Measurements from ENCODE around the gene PITX3. TPM values are rescaled to one million over a fixed set of nuclear protein-coding genes. Genes with fewer than 3 reads are reported as not detected.

Gene PITX3
- total and polyA plus RNA-seq, 9 donors = not detected

- Histone ChIP-seq H3K9me3 (no peaks in the 10 kb centered on the region), H3K4me3 (peak overlapping the region; percentile 90), H3K36me3 (no peaks in the 10 kb centered on the region), H3K27me3 (no peaks in the 10 kb centered on the region), H3K4me1 (ENCODE audit: insufficient read depth) (peaks cover 13% of the 10 kb centered on the region), H3K27ac (peak overlapping the region; percentile 8 to 65)
- 0 to 1% (median 0%) methylated on average over 4 of the region's 4 CpGs for WGBS, 3 donors
- TF ChIP-seq EP300 (IDR thresholded peaks at IDR 0.05) (no peak), POLR2A (IDR thresholded peaks at IDR 0.05) (no peak), CTCF (IDR thresholded peaks at IDR 0.05) (no peak)
- DNase-seq = no peak
- intact Hi-C loops (cut with DNase I) = no loop called here
Observed at GRCh38 chr10:102245932-102246251, 4.6 kb upstream of the PITX3 start.

- WGBS, 3 donors = 0 to 1% (median 0%) methylated on average over 45 to 47 of the region's 47 CpGs
Observed at GRCh38 chr10:102245082-102245931, 4.0 kb upstream of the PITX3 start, which contains the start of gene GBF1. Gene GBF1 (plus strand): TSS chr10:102245532. CDS start chr10:102258939, 13,407 bp downstream.

GRCh38 chr10:102243309-102243708 lies 2.0 kb upstream of the PITX3 start:
- intact Hi-C loops (cut with DNase I) = no loop called here
- DNase-seq = no peak
- H3K27me3 ChIP-seq = no peaks in the 10 kb centered on the region
- no peak for TF ChIP-seq CTCF (IDR thresholded peaks at IDR 0.05)
- no peak for TF ChIP-seq EP300 (IDR thresholded peaks at IDR 0.05)
- no peak for TF ChIP-seq POLR2A (IDR thresholded peaks at IDR 0.05)
- no peak overlapping the region for H3K4me3 ChIP-seq
- no peaks in the 10 kb centered on the region for H3K36me3 ChIP-seq
- H3K9me3 ChIP-seq = no peaks in the 10 kb centered on the region
- H3K4me1 ChIP-seq (ENCODE audit: insufficient read depth) = peaks cover 14% of the 10 kb centered on the region
- WGBS, 3 donors = 47 to 75% (median 51%) methylated on average over 2 of the region's 2 CpGs
- H3K27ac ChIP-seq = no peak overlapping the region

More at GRCh38 chr10:102245082-102245931, 4.0 kb upstream of the PITX3 start, which contains the start of gene GBF1:
- Histone ChIP-seq H3K4me1 (ENCODE audit: insufficient read depth) (peaks cover 15% of the 10 kb centered on the region), H3K4me3 (peak within 1 kb of the TSS; percentile 90), H3K27ac (peak within 1 kb of the TSS; percentile 8 to 65), H3K36me3 (no peaks in the 10 kb centered on the region), H3K27me3 (no peaks in the 10 kb centered on the region), H3K9me3 (no peaks in the 10 kb centered on the region)
- intact Hi-C loops (cut with DNase I) = no loop called here
- DNase-seq = peak; percentile 86 to 93 (median 88)
- TF ChIP-seq EP300 (IDR thresholded peaks at IDR 0.05) (no peak), CTCF (IDR thresholded peaks at IDR 0.05) (peak in 1 of 3 donors; percentile 24), POLR2A (IDR thresholded peaks at IDR 0.05) (peak; percentile 95)

GRCh38 chr10:102242118-102242485 lies 790 bp upstream of the PITX3 start:
- 12 to 17% (median 14%) methylated on average over 7 of the region's 7 CpGs for WGBS, 3 donors
- H3K4me1 ChIP-seq (ENCODE audit: insufficient read depth) = peaks cover 14% of the 10 kb centered on the region
- TF ChIP-seq CTCF (IDR thresholded peaks at IDR 0.05) = no peak
- no peak for TF ChIP-seq EP300 (IDR thresholded peaks at IDR 0.05)
- no peak for TF ChIP-seq POLR2A (IDR thresholded peaks at IDR 0.05)
- no peaks in the 10 kb centered on the region for H3K9me3 ChIP-seq
- H3K36me3 ChIP-seq = no peaks in the 10 kb centered on the region
- intact Hi-C loops (cut with DNase I) = no loop called here
- H3K4me3 ChIP-seq = peak overlapping the region; percentile 41
- no peaks in the 10 kb centered on the region for H3K27me3 ChIP-seq
- no peak for DNase-seq
- no peak overlapping the region for H3K27ac ChIP-seq

Data from ovary (tissue), 9 donors.